ENCODE measurements around the gene MATN3.

GRCh38 chr2:19963386-19963785, 49.1 kb downstream of the MATN3 start:
- TF ChIP-seq CTCF (IDR thresholded peaks at IDR 0.05; ENCODE audit: extremely low read depth in 1 of 2, insufficient read depth in 1 of 2, low read depth in 1 of 2, low read length in 2 of 2) (no peak), POLR2AphosphoS5 (IDR thresholded peaks at IDR 0.05; ENCODE audit: insufficient read depth, low read depth, low read length) (no peak), POLR2A (IDR thresholded peaks at IDR 0.05; ENCODE audit: low read depth, low read length) (no peak), MAX (IDR thresholded peaks at IDR 0.05; ENCODE audit: insufficient read depth, insufficient read length) (no peak)

All from endothelial cell of umbilical vein (primary cell).